Peyer's patch (tissue), 4 donors: ENCODE measurements around the gene CHIC2. TPM values are rescaled to one million over a fixed set of nuclear protein-coding genes. Genes with fewer than 3 reads are reported as not detected.
A peak's percentile ranks its signal among the peaks of the same experiment; 100 is the strongest.
"Not testable (repeated sequence)": the region's sequence is repeated elsewhere in the genome, so short reads cannot be mapped to it uniquely, and the experiment has no call there.

Experiments
- DNase-seq, 3 donors: peaks; one replicate each; pipeline ENCODE4 v3.0.0-alpha.2; 2017 to 2019
- H3K27ac ChIP-seq, 4 donors: fragments of 200-600 bp; sonication (generic); one replicate each; pipeline ENCODE4 v1.5.1; 2016 to 2019
- H3K27me3 ChIP-seq, 2 donors: fragments of 200-600 bp; sonication (generic); one replicate each; pipeline ENCODE4 v1.5.1; 2019
- H3K36me3 ChIP-seq, 3 donors: fragments of 200-600 bp; sonication (generic); one replicate each; pipeline ENCODE4 v1.5.1; 2016 to 2019
- H3K4me1 ChIP-seq, 4 donors: fragments of 200-600 bp; sonication (generic); one replicate each; pipeline ENCODE4 v1.5.1; 2016 to 2019
- H3K4me3 ChIP-seq, 4 donors: fragments of 200-600 bp; sonication (generic); 1 replicate in 3 of 4; 2 replicates in 1 of 4; pipeline ENCODE4 v1.5.1; 2016 to 2019; ENCODE audit warnings: mild to moderate bottlenecking in 1 of 4
- H3K9me3 ChIP-seq, 4 donors: fragments of 200-600 bp; sonication (generic); one replicate each; pipeline ENCODE4 v1.5.1; 2016 to 2019; ENCODE audit warnings: mild to moderate bottlenecking in 1 of 4
- POLR2A ChIP-seq, 2 donors: fragments of 450-650 bp; IDR thresholded peaks; one replicate each; pipeline ENCODE4 v1.5.1; 2017; ENCODE audit warnings: antibody characterized with exemption in 2 of 2, mild to moderate bottlenecking in 2 of 2, moderate library complexity in 2 of 2
- total RNA-seq, 4 donors: library from RNA; depleted of rRNA; stranded (reverse); fragments of >200 nt; gene quantifications; one replicate each; pipeline ENCODE4 v1.1.0, GENCODE V29; 2016
- TF ChIP-seq, protein P1 (sequence below), 6 experiments: fragments of 450-650 bp in 4 of 6; fragments of 200-600 bp in 2 of 6; sonication (generic) in 1 of 6; IDR thresholded peaks; one replicate each; pipeline ENCODE4 v1.5.1; 2017 to 2019; ENCODE audit warnings: antibody characterized with exemption in 6 of 6, mild to moderate bottlenecking in 3 of 6, moderate library complexity in 1 of 6

Gene CHIC2
- 10 to 100 TPM; 34.7 to 59.4 (median 47.6) TPM for total RNA-seq

DNA sequence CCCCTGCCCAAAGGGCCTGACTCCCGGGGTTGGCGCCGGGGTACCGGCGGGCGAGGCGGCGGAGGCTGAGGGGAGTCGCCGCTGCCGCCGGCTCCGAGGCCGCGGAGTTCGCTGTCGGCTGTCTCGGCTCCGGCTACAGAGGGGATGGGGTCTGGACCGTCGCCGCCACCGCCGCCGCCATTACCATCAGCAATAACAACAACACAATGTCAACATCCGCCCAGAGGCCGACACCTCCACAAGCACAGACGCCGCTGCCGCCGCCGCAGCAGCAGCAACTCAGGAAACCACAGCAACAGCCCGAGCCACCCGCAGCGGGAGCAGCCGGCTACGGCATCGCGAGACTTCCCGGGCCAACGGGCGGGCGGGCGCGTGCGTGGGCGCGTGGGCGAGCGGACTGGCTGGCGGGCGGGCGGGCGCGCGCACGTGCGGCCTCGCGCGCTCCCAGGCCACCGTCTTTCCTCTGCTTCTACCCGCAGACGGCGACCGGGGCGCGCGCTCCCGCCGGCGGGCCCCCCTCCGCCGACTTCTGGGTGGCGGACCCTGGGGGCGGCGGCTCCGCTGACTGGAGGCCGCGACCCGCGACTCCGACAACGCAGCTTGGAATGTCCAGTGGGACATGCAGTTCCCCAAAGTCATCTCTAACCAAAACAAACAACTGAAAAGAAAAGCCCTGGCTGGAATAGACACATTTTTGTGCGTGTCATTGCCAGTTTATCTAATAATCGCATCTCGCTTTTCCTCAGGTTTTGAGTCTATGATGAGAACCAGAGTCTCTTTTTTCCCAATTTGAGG, at the start of gene CHIC2:
Gene CHIC2 (minus strand): TSS at position 289 of the 795 bp plus-strand sequence. CDS start 305 bp downstream, outside the sequence.
- TF ChIP-seq POLR2A (IDR thresholded peaks at IDR 0.05), result peak; percentile 91 to 93
- TF ChIP-seq, protein P1, sequence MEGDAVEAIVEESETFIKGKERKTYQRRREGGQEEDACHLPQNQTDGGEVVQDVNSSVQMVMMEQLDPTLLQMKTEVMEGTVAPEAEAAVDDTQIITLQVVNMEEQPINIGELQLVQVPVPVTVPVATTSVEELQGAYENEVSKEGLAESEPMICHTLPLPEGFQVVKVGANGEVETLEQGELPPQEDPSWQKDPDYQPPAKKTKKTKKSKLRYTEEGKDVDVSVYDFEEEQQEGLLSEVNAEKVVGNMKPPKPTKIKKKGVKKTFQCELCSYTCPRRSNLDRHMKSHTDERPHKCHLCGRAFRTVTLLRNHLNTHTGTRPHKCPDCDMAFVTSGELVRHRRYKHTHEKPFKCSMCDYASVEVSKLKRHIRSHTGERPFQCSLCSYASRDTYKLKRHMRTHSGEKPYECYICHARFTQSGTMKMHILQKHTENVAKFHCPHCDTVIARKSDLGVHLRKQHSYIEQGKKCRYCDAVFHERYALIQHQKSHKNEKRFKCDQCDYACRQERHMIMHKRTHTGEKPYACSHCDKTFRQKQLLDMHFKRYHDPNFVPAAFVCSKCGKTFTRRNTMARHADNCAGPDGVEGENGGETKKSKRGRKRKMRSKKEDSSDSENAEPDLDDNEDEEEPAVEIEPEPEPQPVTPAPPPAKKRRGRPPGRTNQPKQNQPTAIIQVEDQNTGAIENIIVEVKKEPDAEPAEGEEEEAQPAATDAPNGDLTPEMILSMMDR (IDR thresholded peaks at IDR 0.05), result no peak
- peaks cover 0 to 37% (median 0%) of the 10 kb centered on the region in 4 donors for H3K4me1 ChIP-seq
- peak within 1 kb of the TSS; percentile 89 to 99 (median 95) for H3K27ac ChIP-seq

DNA sequence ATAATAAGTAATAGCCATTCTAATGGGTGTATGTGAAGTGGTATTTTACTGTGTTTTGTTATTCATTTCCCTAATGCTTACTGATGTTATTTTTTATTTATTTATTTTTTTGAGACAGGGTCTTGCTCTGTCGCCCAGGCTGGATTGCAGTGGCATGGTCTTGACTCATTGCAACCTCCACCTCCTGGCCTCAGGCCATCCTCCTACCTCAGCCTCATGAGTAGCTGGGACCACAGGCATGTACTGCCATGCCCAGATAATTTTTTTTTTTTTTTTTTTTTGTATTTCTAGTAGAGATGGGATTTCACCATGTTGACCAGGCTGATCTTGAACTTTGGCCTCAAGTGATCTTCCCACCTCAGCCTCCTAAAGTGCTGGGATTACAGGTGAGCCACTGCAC, 48.8 kb upstream of the CHIC2 start:
- not testable (repeated sequence) for H3K27ac ChIP-seq, DNase-seq, H3K36me3 ChIP-seq, H3K4me3 ChIP-seq, H3K9me3 ChIP-seq
- Histone ChIP-seq H3K27me3 (peaks cover 0 to 15% of the 10 kb centered on the region in 2 donors), H3K4me1 (peaks cover 0 to 18% (median 0%) of the 10 kb centered on the region in 4 donors)

More for the DNA sequence above, at the start of gene CHIC2:
- peak; percentile 94 to 98 (median 97) for DNase-seq
- H3K27me3 ChIP-seq, result no peaks in the 10 kb centered on the region
- H3K36me3 ChIP-seq, result no peaks in the 10 kb centered on the region
- H3K9me3 ChIP-seq, result no peaks in the 10 kb centered on the region
- H3K4me3 ChIP-seq, result peak within 1 kb of the TSS; percentile 84 to 99 (median 98)

DNA sequence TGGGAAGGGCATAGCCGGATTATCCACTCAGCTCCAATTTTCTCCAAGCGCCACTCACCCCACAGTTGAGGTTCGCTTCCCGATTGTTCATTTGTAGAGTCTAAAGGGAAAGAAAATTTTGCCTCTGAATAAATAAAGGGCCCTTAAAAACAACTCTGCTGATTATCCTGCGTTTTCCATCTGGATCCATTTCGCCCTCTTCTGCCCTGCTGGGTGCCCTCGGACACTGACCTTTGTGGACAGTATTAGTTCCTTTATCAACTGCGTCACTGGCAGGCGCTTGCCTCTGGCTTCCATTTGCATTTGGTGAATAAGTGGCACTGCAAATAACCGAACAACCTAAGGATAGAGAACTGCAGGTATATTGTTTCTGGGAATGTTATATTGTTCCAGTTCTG, 45.6 kb upstream of the CHIC2 start:
- peaks cover 0 to 15% of the 10 kb centered on the region in 2 donors for H3K27me3 ChIP-seq
- no peaks in the 10 kb centered on the region for H3K9me3 ChIP-seq
- H3K4me3 ChIP-seq, result peak overlapping the region in 1 of 4 donors; percentile 21
- H3K36me3 ChIP-seq, result no peaks in the 10 kb centered on the region
- no peak for TF ChIP-seq POLR2A (IDR thresholded peaks at IDR 0.05)
- no peak for DNase-seq
- no peak overlapping the region for H3K27ac ChIP-seq
- peaks cover 0 to 20% (median 0%) of the 10 kb centered on the region in 4 donors for H3K4me1 ChIP-seq

DNA sequence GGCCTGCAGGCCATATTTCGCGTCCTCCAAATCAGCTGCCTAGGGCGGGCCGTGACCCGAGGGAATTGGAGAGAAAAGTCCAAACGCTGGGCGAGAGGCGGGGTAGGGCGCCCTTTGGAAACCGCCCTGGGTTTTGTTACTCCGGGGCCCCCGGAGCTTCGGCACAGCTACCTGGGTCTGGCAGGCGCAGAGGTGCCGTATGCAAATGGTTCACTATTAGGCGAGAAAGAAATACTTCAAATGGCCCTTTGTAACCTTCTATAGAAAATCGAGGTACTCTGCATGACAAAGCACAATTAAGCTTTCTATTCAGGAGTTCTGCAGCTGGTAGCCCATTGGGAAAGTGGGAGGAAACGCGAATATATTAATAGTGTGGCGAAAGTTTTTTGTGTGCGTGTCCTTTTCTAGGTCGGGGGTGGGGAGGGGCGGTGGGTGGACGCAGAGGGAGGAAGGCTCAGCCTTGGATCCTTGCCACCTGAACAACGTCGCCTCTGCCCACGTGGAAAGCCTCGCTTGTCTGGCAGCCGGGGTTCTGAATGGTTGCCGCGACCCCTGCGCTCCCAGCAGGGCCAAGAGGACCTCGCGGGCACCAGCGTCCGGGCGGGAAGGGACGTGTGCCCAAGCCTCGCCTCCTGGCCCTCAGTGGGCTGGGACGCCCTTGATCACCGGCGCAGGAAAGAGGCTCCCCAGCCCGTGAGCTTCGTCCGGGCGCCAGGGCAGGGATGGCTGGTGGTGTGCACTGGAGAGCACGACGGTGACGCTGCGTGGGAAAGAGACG, 45.0 kb upstream of the CHIC2 start:
- H3K27ac ChIP-seq, result no peak overlapping the region
- H3K4me1 ChIP-seq, result peaks cover 0 to 20% (median 0%) of the 10 kb centered on the region in 4 donors
- H3K9me3 ChIP-seq, result no peaks in the 10 kb centered on the region
- peak overlapping the region in 2 of 4 donors; percentile 21 to 38 for H3K4me3 ChIP-seq
- no peaks in the 10 kb centered on the region for H3K36me3 ChIP-seq
- H3K27me3 ChIP-seq, result peaks cover 0 to 15% of the 10 kb centered on the region in 2 donors
- TF ChIP-seq, protein P1 (IDR thresholded peaks at IDR 0.05), result no peak
- TF ChIP-seq POLR2A (IDR thresholded peaks at IDR 0.05), result no peak
- peak in 1 of 3 donors; percentile 58 for DNase-seq

DNA sequence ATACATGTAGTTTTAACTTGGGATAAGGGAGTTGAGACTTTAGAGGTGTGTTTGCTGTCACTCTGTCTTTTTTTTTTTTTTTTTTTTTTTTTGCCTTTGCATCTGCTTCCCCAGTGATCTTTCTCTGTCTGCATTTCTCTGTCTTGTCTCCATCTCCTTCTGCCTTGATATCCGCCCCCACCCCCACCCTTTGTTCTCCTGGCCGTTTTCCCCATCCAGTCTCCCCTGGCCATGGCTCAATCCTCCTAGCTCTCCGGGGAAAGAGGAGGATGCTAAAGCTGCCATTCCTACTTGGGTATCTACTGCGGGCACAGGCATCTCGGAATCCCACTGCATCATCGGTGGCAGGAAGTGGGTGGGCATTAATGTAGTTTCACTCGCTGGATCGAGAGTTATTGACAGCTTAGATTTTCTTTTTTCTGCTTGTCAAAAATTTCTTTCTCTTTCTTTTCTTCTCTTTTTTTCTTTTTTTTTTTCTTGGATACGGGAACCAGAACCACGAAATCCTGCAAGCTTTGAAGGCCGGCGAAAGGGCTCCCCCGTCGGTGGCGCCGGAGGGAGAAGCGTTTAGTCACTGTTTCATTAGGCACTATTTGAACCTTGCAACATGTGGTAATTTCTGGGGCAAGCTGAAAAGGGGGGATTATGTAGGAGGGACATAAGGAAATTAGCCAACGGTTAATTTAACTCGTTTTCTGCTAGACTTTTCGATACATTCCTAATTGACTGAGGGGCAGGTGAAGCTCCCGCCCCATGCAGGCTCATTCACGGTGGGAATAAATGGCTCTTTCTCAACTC, 43.7 kb upstream of the CHIC2 start:
- no peaks in the 10 kb centered on the region for H3K9me3 ChIP-seq
- H3K27ac ChIP-seq, result no peak overlapping the region
- H3K27me3 ChIP-seq, result peaks cover 0 to 15% of the 10 kb centered on the region in 2 donors
- H3K36me3 ChIP-seq, result no peaks in the 10 kb centered on the region
- no peak overlapping the region for H3K4me3 ChIP-seq
- DNase-seq, result no peak
- peaks cover 0 to 20% (median 0%) of the 10 kb centered on the region in 4 donors for H3K4me1 ChIP-seq
- no peak for TF ChIP-seq POLR2A (IDR thresholded peaks at IDR 0.05)
- TF ChIP-seq, protein P1 (IDR thresholded peaks at IDR 0.05), result no peak

DNA sequence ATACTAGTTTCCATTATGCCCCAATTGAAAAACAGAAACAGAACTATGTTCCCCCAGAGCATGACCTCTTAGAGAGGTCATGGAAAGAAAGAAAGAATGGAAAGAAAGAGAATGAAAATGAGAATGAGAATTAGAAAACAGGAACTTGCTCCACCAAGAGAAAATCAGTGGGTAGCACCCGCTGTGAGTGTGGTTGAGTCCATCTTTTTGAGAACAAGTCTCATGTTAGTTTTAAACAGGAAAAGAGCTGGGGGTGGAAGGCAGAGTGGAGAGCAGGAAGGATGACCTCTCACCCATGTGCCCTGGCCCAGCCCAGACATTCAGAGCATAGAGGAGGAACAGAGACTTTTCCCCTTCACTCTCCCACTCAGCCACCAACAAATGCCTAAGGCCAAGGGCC, 40.5 kb upstream of the CHIC2 start:
- no peak overlapping the region for H3K27ac ChIP-seq
- H3K4me1 ChIP-seq, result peaks cover 0 to 38% (median 12%) of the 10 kb centered on the region in 4 donors
- no peak overlapping the region for H3K4me3 ChIP-seq
- H3K9me3 ChIP-seq, result no peaks in the 10 kb centered on the region
- no peak for DNase-seq
- peaks cover 3 to 38% of the 10 kb centered on the region in 2 donors for H3K27me3 ChIP-seq
- H3K36me3 ChIP-seq, result no peaks in the 10 kb centered on the region
- TF ChIP-seq, protein P1 (IDR thresholded peaks at IDR 0.05), result no peak
